H1 (cell line): Measurements from ENCODE around the gene DNAJB7. TPM values are rescaled to one million over a fixed set of nuclear protein-coding genes. Genes with fewer than 3 reads are reported as not detected.
A peak's percentile ranks its signal among the peaks of the same experiment; 100 is the strongest.

Source experiments
- CTCF ChIA-PET: fragments of 300-600 bp; sonication (Branson Sonifier 250); formaldehyde crosslinking; loops from one replicate; lab custom pipeline; 2021; ENCODE audit not compliant: partially characterized antibody; lab: Charles Lee
- POLR2A ChIA-PET: fragments of 300-600 bp; sonication (Branson Sonifier 250); formaldehyde crosslinking; loops from one replicate; lab custom pipeline; 2021; ENCODE audit warnings: inconsistent platforms; ENCODE audit not compliant: partially characterized antibody; lab: Charles Lee
- DNase-seq, 2 experiments: peaks; one replicate each; pipeline versions ENCODE4 v3.0.0 to v3.0.0-alpha.2; 2010 to 2022; ENCODE audit warnings: low spot score in 2 of 2, low read depth in 1 of 2, mixed read lengths in 1 of 2
- FAIRE-seq: peaks from 2 replicates; lab custom pipeline; 2011; peaks lifted over from hg19 to GRCh38; lab: Jason Lieb, UNC
- H2AFZ ChIP-seq: 2 replicates; pipeline ENCODE4 v1.8.1; 2012; ENCODE audit warnings: low read length, inconsistent platforms
- H2AK5ac ChIP-seq: 2 replicates; pipeline ENCODE4 v1.6.1; 2013; ENCODE audit warnings: low read depth, low read length
- H2BK120ac ChIP-seq: replicated peaks from 2 replicates; pipeline ENCODE3; 2013; ENCODE audit warnings: low read depth, low read length, inconsistent platforms
- H2BK12ac ChIP-seq: 2 replicates; pipeline ENCODE4 v1.6.1; 2013; ENCODE audit warnings: low read depth, low read length
- H2BK15ac ChIP-seq: 2 replicates; pipeline ENCODE4 v1.6.1; 2013; ENCODE audit warnings: low read length
- H2BK20ac ChIP-seq: 2 replicates; pipeline ENCODE4 v1.6.1; 2013; ENCODE audit warnings: low read length
- H2BK5ac ChIP-seq: 2 replicates; pipeline ENCODE4 v1.6.1; 2013; ENCODE audit warnings: low read depth, low read length
- H3K14ac ChIP-seq: 2 replicates; pipeline ENCODE4 v1.6.1; 2013; ENCODE audit warnings: inconsistent platforms; ENCODE audit not compliant: insufficient read length
- H3K18ac ChIP-seq: 2 replicates; pipeline ENCODE4 v1.6.1; 2013; ENCODE audit warnings: low read length; ENCODE audit errors: extremely low read depth
- H3K23ac ChIP-seq: 2 replicates; pipeline ENCODE4 v1.6.1; 2013; ENCODE audit warnings: inconsistent platforms; ENCODE audit not compliant: insufficient read length
- H3K23me2 ChIP-seq: 2 replicates; pipeline ENCODE4 v1.6.1; 2013; ENCODE audit warnings: low read depth, low read length
- H3K27ac ChIP-seq: 2 replicates; pipeline ENCODE4 v1.6.1; 2011; ENCODE audit warnings: low read depth, low read length, inconsistent platforms
- H3K27me3 ChIP-seq, 4 experiments: replicated peaks in 1 of 4; 1 replicate in 1 of 4; 2 replicates in 3 of 4; pipeline versions ENCODE4 v1.6.1 to v1.8.1; 2011 to 2013; ENCODE audit warnings: low read length in 3 of 4, mild to moderate bottlenecking in 3 of 4, inconsistent platforms in 2 of 4, mixed read lengths in 2 of 4, moderate library complexity in 1 of 4; ENCODE audit not compliant: control insufficient read depth in 3 of 4, insufficient read depth in 3 of 4; ENCODE audit errors: extremely low read depth in 1 of 4
- H3K36me3 ChIP-seq, 4 experiments: 2 replicates each; pipeline versions ENCODE4 v1.6.1 to v1.8.1; 2011 to 2013; ENCODE audit warnings: mild to moderate bottlenecking in 4 of 4, low read length in 3 of 4, moderate library complexity in 2 of 4, control low read depth in 1 of 4, inconsistent platforms in 1 of 4; ENCODE audit not compliant: insufficient read depth in 4 of 4, control insufficient read depth in 2 of 4
- H3K4ac ChIP-seq: replicated peaks from 2 replicates; pipeline ENCODE3; 2013; ENCODE audit warnings: low read length, low read depth, mixed read lengths, inconsistent platforms; ENCODE audit not compliant: insufficient read length
- H3K4me1 ChIP-seq, 4 experiments: replicated peaks in 1 of 4; 1 replicate in 1 of 4; 2 replicates in 3 of 4; pipeline versions ENCODE4 v1.6.1 to v1.8.1; 2011 to 2013; ENCODE audit warnings: low read length in 3 of 4, inconsistent platforms in 2 of 4, mixed read lengths in 1 of 4; ENCODE audit not compliant: insufficient read depth in 4 of 4, control insufficient read depth in 3 of 4
- H3K4me2 ChIP-seq, 2 experiments: 2 replicates each; pipeline versions ENCODE4 v1.6.1 to v1.8.1; 2011 to 2013; ENCODE audit warnings: low read depth in 2 of 2, low read length in 2 of 2, control low read depth in 1 of 2, inconsistent platforms in 1 of 2, mild to moderate bottlenecking in 1 of 2; ENCODE audit not compliant: insufficient read depth in 1 of 2
- H3K4me3 ChIP-seq, 4 experiments: fragments of 200-600, 300-600 bp in 1 of 4; sonication (generic), shearing (Covaris generic), sonication (Bioruptor Twin) in 1 of 4; 2 replicates each; pipeline versions ENCODE4 v1.5.1 to v1.8.1; 2011 to 2016; ENCODE audit warnings: low read length in 4 of 4, low read depth in 3 of 4, control low read depth in 2 of 4, inconsistent platforms in 2 of 4, mild to moderate bottlenecking in 2 of 4, mixed read lengths in 1 of 4, moderate library complexity in 1 of 4; ENCODE audit not compliant: insufficient read depth in 2 of 4; ENCODE audit errors: extremely low read depth in 1 of 4
- H3K56ac ChIP-seq: replicated peaks from 2 replicates; pipeline ENCODE3; 2013; ENCODE audit warnings: low read depth, mild to moderate bottlenecking, mixed read lengths, low read length, inconsistent platforms; ENCODE audit not compliant: insufficient read length
- H3K79me1 ChIP-seq: 2 replicates; pipeline ENCODE4 v1.6.1; 2013; ENCODE audit warnings: low read depth, low read length, control low read depth
- H3K79me2 ChIP-seq, 2 experiments: 2 replicates each; pipeline versions ENCODE4 v1.6.1 to v1.8.1; 2012 to 2013; ENCODE audit warnings: low read length in 2 of 2, mild to moderate bottlenecking in 2 of 2, inconsistent platforms in 1 of 2; ENCODE audit not compliant: insufficient read depth in 2 of 2, control insufficient read depth in 1 of 2
- H3K9ac ChIP-seq, 4 experiments: replicated peaks in 1 of 4; 1 replicate in 1 of 4; 2 replicates in 3 of 4; pipeline versions ENCODE4 v1.6.1 to v1.8.1; 2011 to 2013; ENCODE audit warnings: low read depth in 3 of 4, low read length in 3 of 4, control low read depth in 2 of 4, mild to moderate bottlenecking in 2 of 4, moderate library complexity in 2 of 4, inconsistent platforms in 1 of 4; ENCODE audit errors: extremely low read depth in 1 of 4
- H3K9me3 ChIP-seq, 2 experiments: 2 replicates each; pipeline versions ENCODE4 v1.6.1 to v1.8.1; 2012 to 2013; ENCODE audit warnings: mild to moderate bottlenecking in 2 of 2, moderate library complexity in 2 of 2, control low read depth in 1 of 2, inconsistent platforms in 1 of 2, low read depth in 1 of 2, low read length in 1 of 2, mixed read lengths in 1 of 2; ENCODE audit not compliant: insufficient read depth in 2 of 2
- H4K20me1 ChIP-seq, 2 experiments: replicated peaks in 1 of 2; 2 replicates each; pipeline versions ENCODE3 to v1.8.1; 2011 to 2013; ENCODE audit warnings: inconsistent platforms in 2 of 2, low read length in 2 of 2, mild to moderate bottlenecking in 1 of 2; ENCODE audit not compliant: insufficient read depth in 2 of 2, control insufficient read depth in 1 of 2
- H4K5ac ChIP-seq: 2 replicates; pipeline ENCODE4 v1.6.1; 2013; ENCODE audit warnings: low read length, low read depth, mixed read lengths, inconsistent platforms; ENCODE audit not compliant: insufficient read length
- H4K8ac ChIP-seq: 2 replicates; pipeline ENCODE4 v1.8.0; 2013; ENCODE audit warnings: mild to moderate bottlenecking, moderate library complexity, low read length, inconsistent platforms; ENCODE audit not compliant: insufficient read depth; ENCODE audit errors: extremely low read depth
- H4K91ac ChIP-seq: replicated peaks from 2 replicates; pipeline ENCODE3; 2013; ENCODE audit warnings: low read length, mixed read lengths, inconsistent platforms; ENCODE audit not compliant: insufficient read length
- EGR1 ChIP-seq: IDR thresholded peaks from 2 replicates; pipeline ENCODE4 v1.6.1; 2011; ENCODE audit warnings: low read depth, low read length, borderline replicate concordance
- EP300 ChIP-seq, 2 experiments: IDR thresholded peaks; 1 replicate in 1 of 2; 2 replicates in 1 of 2; pipeline ENCODE4 v1.6.1; 2011 to 2012; ENCODE audit warnings: low read depth in 2 of 2, low read length in 2 of 2, mild to moderate bottlenecking in 2 of 2, borderline replicate concordance in 1 of 2, inconsistent platforms in 1 of 2, moderate library complexity in 1 of 2
- SP1 ChIP-seq: IDR thresholded peaks from 2 replicates; pipeline ENCODE4 v1.6.1; 2011; ENCODE audit warnings: low read depth, low read length
- TEAD4 ChIP-seq: IDR thresholded peaks from 2 replicates; pipeline ENCODE4 v1.6.1; 2012; ENCODE audit warnings: low read depth, low read length, inconsistent platforms, mixed read lengths
- ZNF274 ChIP-seq: IDR thresholded peaks from 2 replicates; pipeline ENCODE4 v1.7.0; 2012; ENCODE audit warnings: low read length, borderline replicate concordance; ENCODE audit errors: extremely low read depth
- WGBS, 2 experiments: shearing (Covaris generic) in 1 of 2; methylation state at CpG; one replicate each; pipeline versions ENCODE4 v1.1.6 to v1.1.7; 2013 to 2015; ENCODE audit warnings: low lambda C conversion rate in 2 of 2, mixed read lengths in 2 of 2, inconsistent platforms in 1 of 2, low coverage in 1 of 2, missing lambda C conversion rate in 1 of 2; ENCODE audit not compliant: insufficient replicate concordance in 2 of 2, insufficient coverage in 1 of 2, insufficient read length in 1 of 2; ENCODE audit errors: extremely low coverage in 1 of 2, missing lambda C conversion rate in 1 of 2; 5-methylcytosine and 5-hydroxymethylcytosine counted together
- polyA plus RNA-seq, 7 experiments: library from polyadenylated mRNA; depleted of rRNA in 3 of 7; stranded (reverse) in 5 of 7; unstranded in 2 of 7; fragments of >200 nt in 5 of 7; fragments of 200-250 nt in 2 of 7; gene quantifications; 1 replicate in 5 of 7; 2 replicates in 1 of 7; 4 replicates in 1 of 7; pipeline versions ENCODE4 v1.2.1 to v1.2.3, GENCODE V29; 2011 to 2013; ENCODE audit warnings: missing spikeins in 2 of 7, mixed read lengths in 2 of 7
- total RNA-seq: library from RNA; stranded (reverse); fragmentation: NEBNext Ultra II Directional; extraction: Animal tissue kit (Norgen Biotek cat#: 25700); gene quantifications from 2 replicates; pipeline ENCODE4 v1.2.1, GENCODE V29; 2021
- TF ChIP-seq, protein P1 (sequence below): IDR thresholded peaks from 2 replicates; pipeline ENCODE4 v1.6.1; 2011; ENCODE audit warnings: low read depth, mild to moderate bottlenecking, low read length; ENCODE audit not compliant: insufficient read depth

The DNAJB7 gene
- total and polyA plus RNA-seq, 2 of the 8 experiments (the other 6 are each of a cell fraction or from before 2014, with no cell fraction given) = not detected

DNA sequence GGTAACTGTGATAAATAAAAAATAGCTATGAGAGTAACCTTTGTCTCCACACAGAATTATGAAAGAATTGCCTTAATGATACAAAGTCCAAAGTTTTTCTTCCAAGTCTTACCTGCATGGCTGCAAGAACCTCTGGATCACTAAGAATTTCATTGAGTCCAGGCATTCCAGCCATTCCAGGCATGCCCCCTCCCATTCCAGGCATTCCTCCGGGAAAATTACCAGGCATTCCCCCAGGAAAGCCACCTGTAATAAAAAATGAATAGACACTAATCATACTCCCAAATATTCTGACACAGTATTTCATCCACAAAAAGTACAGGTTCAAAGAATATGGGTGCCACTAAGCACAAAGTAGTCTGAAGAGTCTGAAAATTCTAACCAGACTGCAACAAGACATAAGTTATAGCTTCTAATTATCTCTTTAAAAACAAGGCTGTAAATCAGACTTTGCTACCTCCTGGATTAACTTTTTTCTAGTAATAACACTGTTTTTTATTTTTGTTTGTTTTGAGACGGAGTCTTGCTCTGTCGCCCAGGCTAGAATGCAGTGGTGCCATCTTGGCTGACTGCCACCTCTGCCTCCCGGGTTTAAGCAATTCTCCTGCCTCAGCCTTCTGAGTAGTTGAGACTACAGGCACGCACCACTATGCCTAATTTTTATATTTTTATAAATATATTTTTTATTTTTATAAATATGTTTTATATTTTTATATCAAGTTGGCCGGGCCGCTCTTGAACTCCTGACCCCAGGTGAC is 34.8 kb downstream of the DNAJB7 start:
- peaks cover 0 to 2% of the 10 kb centered on the region in 2 experiments for H4K20me1 ChIP-seq
- H3K27ac ChIP-seq = no peak overlapping the region
- FAIRE-seq = no peak
- TF ChIP-seq EP300 (IDR thresholded peaks at IDR 0.05; ENCODE audit: borderline replicate concordance in 1 of 2, low read depth in 2 of 2, low read length in 2 of 2) = 0 out of 3 replicates have a peak, but pooled peaks of 1 of the 2 experiments have one; percentile 36
- TF ChIP-seq, protein P1, sequence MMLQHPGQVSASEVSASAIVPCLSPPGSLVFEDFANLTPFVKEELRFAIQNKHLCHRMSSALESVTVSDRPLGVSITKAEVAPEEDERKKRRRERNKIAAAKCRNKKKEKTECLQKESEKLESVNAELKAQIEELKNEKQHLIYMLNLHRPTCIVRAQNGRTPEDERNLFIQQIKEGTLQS = no peak
- TF ChIP-seq SP1 = peak; percentile 69; the same call in 1 of the 2 replicates
- TF ChIP-seq TEAD4 = peak; percentile 99
- no peak for TF ChIP-seq EGR1
- no peak for TF ChIP-seq ZNF274
- H3K9me3 ChIP-seq = no peaks in the 10 kb centered on the region
- ChIA-PET CTCF (no interaction called here), POLR2A (interaction anchor here (0.9 to 2.4 kb wide), 3 partner anchors 9 to 131 kb away, joined by 3 to 9 read pairs (median 3); partner anchors contain the start of gene SLC25A17)
- no peak for DNase-seq
- no peak overlapping the region for H3K14ac ChIP-seq
- H3K56ac ChIP-seq = no peak overlapping the region
- no peak overlapping the region for H2AFZ ChIP-seq
- no peaks in the 10 kb centered on the region for H3K79me1 ChIP-seq
- peak overlapping the region in 1 of 4 experiments; percentile 3; a peak in 1 of 8 replicates for H3K4me3 ChIP-seq
- no peaks in the 10 kb centered on the region for H3K23me2 ChIP-seq
- no peak overlapping the region for H3K4ac ChIP-seq
- no peak overlapping the region for H2BK120ac ChIP-seq
- H3K23ac ChIP-seq = no peak overlapping the region
- peak overlapping the region; percentile 62 for H4K5ac ChIP-seq
- no peaks in the 10 kb centered on the region for H3K27me3 ChIP-seq
- H3K36me3 ChIP-seq = peaks cover 11 to 69% (median 30%) of the 10 kb centered on the region in 4 experiments
- no peak overlapping the region for H2BK20ac ChIP-seq
- no peak overlapping the region for H3K9ac ChIP-seq
- no peak overlapping the region for H2BK5ac ChIP-seq
- 86% methylated on average over 7 of the region's 7 CpGs; no CpG with 5 or more reads in 1 of the 2 experiments for WGBS, 2 experiments
- H2AK5ac ChIP-seq = no peak overlapping the region
- H4K8ac ChIP-seq = no peak overlapping the region
- H2BK12ac ChIP-seq = peak overlapping the region; percentile 80; the same call in 1 of the 2 replicates
- H3K4me1 ChIP-seq = peaks cover 0 to 5% (median 1%) of the 10 kb centered on the region in 4 experiments; a peak in 2 of 7 replicates
- H3K4me2 ChIP-seq = peak overlapping the region in 1 of 2 experiments; percentile 7; a peak in 1 of 4 replicates
- H3K18ac ChIP-seq = no peak overlapping the region
- no peak overlapping the region for H4K91ac ChIP-seq
- H2BK15ac ChIP-seq = no peak overlapping the region
- no peaks in the 10 kb centered on the region for H3K79me2 ChIP-seq
